ENCODE results near the gene NFYB.
A peak's percentile ranks its signal among the peaks of the same experiment; 100 is the strongest.
"Not testable (repeated sequence)": the region's sequence is repeated elsewhere in the genome, so short reads cannot be mapped to it uniquely, and the experiment has no call there.

The NFYB gene

GRCh38 chr12:104121001-104121400 lies 17.0 kb downstream of the NFYB start:
- Histone ChIP-seq H3K14ac (ENCODE audit: low read length) (no peak overlapping the region), H3K27ac (ENCODE audit: low read depth, low read length) (no peak overlapping the region), H3K79me1 (ENCODE audit: low read length) (no peaks in the 10 kb centered on the region), H3K4me1 (ENCODE audit: control insufficient read depth in 1 of 2, insufficient read depth in 2 of 2, low read length in 2 of 2) (no peaks in the 10 kb centered on the region), H4K12ac (ENCODE audit: low read depth, low read length) (no peak overlapping the region), H3K18ac (ENCODE audit: low read length) (no peak overlapping the region), H2AK5ac (ENCODE audit: low read length) (no peak overlapping the region), H3K79me2 (ENCODE audit: control insufficient read depth, insufficient read depth, low read length, poor library complexity) (no peaks in the 10 kb centered on the region), H3K4me3 (ENCODE audit: low read depth, low read length) (no peak overlapping the region), H2BK120ac (ENCODE audit: insufficient read depth, low read length, poor library complexity) (no peak overlapping the region), H3K27me3 (ENCODE audit: insufficient read depth, low read length) (no peaks in the 10 kb centered on the region), H3K4me2 (ENCODE audit: low read length) (no peak overlapping the region), H2AFZ (ENCODE audit: insufficient read depth, low read length, poor library complexity) (no peak overlapping the region), H4K91ac (ENCODE audit: low read depth, low read length) (no peak overlapping the region), H3K23ac (ENCODE audit: low read length) (no peak overlapping the region), H2BK5ac (ENCODE audit: low read depth, low read length, poor library complexity) (no peak overlapping the region), H3K9me3 (ENCODE audit: insufficient read depth, low read depth, low read length) (no peaks in the 10 kb centered on the region), H3K4ac (ENCODE audit: low read depth, low read length) (no peak overlapping the region), H3K9ac (ENCODE audit: low read length) (no peak overlapping the region), H2BK12ac (ENCODE audit: low read length) (no peak overlapping the region), H3K36me3 (ENCODE audit: control insufficient read depth in 1 of 2, insufficient read depth in 2 of 2, low read length in 2 of 2) (peaks cover 14 to 25% of the 10 kb centered on the region in 2 experiments), H4K8ac (ENCODE audit: low read depth, low read length) (no peak overlapping the region)
- DNase-seq: peak in 1 of 2 donors; percentile 70

- Histone ChIP-seq H3K27me3 (ENCODE audit: insufficient read depth, low read length) (no peaks in the 10 kb centered on the region), H4K91ac (ENCODE audit: low read depth, low read length) (no peak overlapping the region), H2AK5ac (ENCODE audit: low read length) (no peak overlapping the region), H3K36me3 (ENCODE audit: control insufficient read depth in 1 of 2, insufficient read depth in 2 of 2, low read length in 2 of 2) (peaks cover 4 to 8% of the 10 kb centered on the region in 2 experiments), H4K8ac (ENCODE audit: low read depth, low read length) (no peak overlapping the region), H3K18ac (ENCODE audit: low read length) (no peak overlapping the region), H3K79me2 (ENCODE audit: control insufficient read depth, insufficient read depth, low read length, poor library complexity) (no peaks in the 10 kb centered on the region), H2BK12ac (ENCODE audit: low read length) (no peak overlapping the region), H3K27ac (ENCODE audit: low read depth, low read length) (no peak overlapping the region), H4K12ac (ENCODE audit: low read depth, low read length) (no peak overlapping the region), H3K9ac (ENCODE audit: low read length) (no peak overlapping the region), H3K79me1 (ENCODE audit: low read length) (no peaks in the 10 kb centered on the region), H3K9me3 (ENCODE audit: insufficient read depth, low read depth, low read length) (no peaks in the 10 kb centered on the region), H3K4me3 (ENCODE audit: low read depth, low read length) (no peak overlapping the region), H3K23ac (ENCODE audit: low read length) (no peak overlapping the region), H3K4ac (ENCODE audit: low read depth, low read length) (no peak overlapping the region), H2BK5ac (ENCODE audit: low read depth, low read length, poor library complexity) (no peak overlapping the region), H3K4me2 (ENCODE audit: low read length) (no peak overlapping the region), H3K4me1 (ENCODE audit: control insufficient read depth in 1 of 2, insufficient read depth in 2 of 2, low read length in 2 of 2) (no peaks in the 10 kb centered on the region), H3K14ac (ENCODE audit: low read length) (no peak overlapping the region), H2BK120ac (ENCODE audit: insufficient read depth, low read length, poor library complexity) (no peak overlapping the region), H2AFZ (ENCODE audit: insufficient read depth, low read length, poor library complexity) (no peak overlapping the region)
- DNase-seq: no peak
These were observed 22.4 kb downstream of the NFYB start for GRCh38 chr12:104115587-104115975.

GRCh38 chr12:104114834-104115586 lies 23.0 kb downstream of the NFYB start:
- not testable (repeated sequence) for DNase-seq; H3K4me1 ChIP-seq (ENCODE audit: control insufficient read depth in 1 of 2, insufficient read depth in 2 of 2, low read length in 2 of 2); H3K9me3 ChIP-seq (ENCODE audit: insufficient read depth, low read depth, low read length); H3K14ac ChIP-seq (ENCODE audit: low read length); H3K79me2 ChIP-seq (ENCODE audit: control insufficient read depth, insufficient read depth, low read length, poor library complexity); H3K79me1 ChIP-seq (ENCODE audit: low read length); H4K91ac ChIP-seq (ENCODE audit: low read depth, low read length); H3K27me3 ChIP-seq (ENCODE audit: insufficient read depth, low read length); H3K9ac ChIP-seq (ENCODE audit: low read length); H3K4ac ChIP-seq (ENCODE audit: low read depth, low read length); H3K23ac ChIP-seq (ENCODE audit: low read length); H4K12ac ChIP-seq (ENCODE audit: low read depth, low read length); H3K18ac ChIP-seq (ENCODE audit: low read length); H3K4me2 ChIP-seq (ENCODE audit: low read length); H2BK5ac ChIP-seq (ENCODE audit: low read depth, low read length, poor library complexity); H2BK120ac ChIP-seq (ENCODE audit: insufficient read depth, low read length, poor library complexity); H2BK12ac ChIP-seq (ENCODE audit: low read length); H3K27ac ChIP-seq (ENCODE audit: low read depth, low read length); H2AK5ac ChIP-seq (ENCODE audit: low read length); H2AFZ ChIP-seq (ENCODE audit: insufficient read depth, low read length, poor library complexity); H3K36me3 ChIP-seq (ENCODE audit: control insufficient read depth in 1 of 2, insufficient read depth in 2 of 2, low read length in 2 of 2); H3K4me3 ChIP-seq (ENCODE audit: low read depth, low read length); H4K8ac ChIP-seq (ENCODE audit: low read depth, low read length)
- no CpG with 5 or more reads among the region's 14 CpGs for WGBS (ENCODE audit: extremely low coverage, insufficient coverage, insufficient read length)

- no peaks in the 10 kb centered on the region for H3K79me1 ChIP-seq (ENCODE audit: low read length)
- no peak overlapping the region for H2BK12ac ChIP-seq (ENCODE audit: low read length)
- no peaks in the 10 kb centered on the region for H3K4me1 ChIP-seq (ENCODE audit: control insufficient read depth in 1 of 2, insufficient read depth in 2 of 2, low read length in 2 of 2)
- no peak overlapping the region for H3K4me3 ChIP-seq (ENCODE audit: low read depth, low read length)
- no peak overlapping the region for H2AFZ ChIP-seq (ENCODE audit: insufficient read depth, low read length, poor library complexity)
- H3K18ac ChIP-seq (ENCODE audit: low read length): no peak overlapping the region
- H2BK5ac ChIP-seq (ENCODE audit: low read depth, low read length, poor library complexity): no peak overlapping the region
- H3K9ac ChIP-seq (ENCODE audit: low read length): no peak overlapping the region
- no CpG with 5 or more reads among the region's 4 CpGs for WGBS (ENCODE audit: extremely low coverage, insufficient coverage, insufficient read length)
- H3K36me3 ChIP-seq (ENCODE audit: control insufficient read depth in 1 of 2, insufficient read depth in 2 of 2, low read length in 2 of 2): no peaks in the 10 kb centered on the region
- H3K23ac ChIP-seq (ENCODE audit: low read length): no peak overlapping the region
- H2AK5ac ChIP-seq (ENCODE audit: low read length): no peak overlapping the region
- H3K79me2 ChIP-seq (ENCODE audit: control insufficient read depth, insufficient read depth, low read length, poor library complexity): no peaks in the 10 kb centered on the region
- H4K12ac ChIP-seq (ENCODE audit: low read depth, low read length): no peak overlapping the region
- no peak overlapping the region for H3K27ac ChIP-seq (ENCODE audit: low read depth, low read length)
- no peak overlapping the region for H3K4me2 ChIP-seq (ENCODE audit: low read length)
- no peaks in the 10 kb centered on the region for H3K9me3 ChIP-seq (ENCODE audit: insufficient read depth, low read depth, low read length)
- peak in 1 of 2 donors; percentile 13 for DNase-seq
- H3K27me3 ChIP-seq (ENCODE audit: insufficient read depth, low read length): no peaks in the 10 kb centered on the region
- no peak overlapping the region for H4K91ac ChIP-seq (ENCODE audit: low read depth, low read length)
- H4K8ac ChIP-seq (ENCODE audit: low read depth, low read length): no peak overlapping the region
- no peak overlapping the region for H2BK120ac ChIP-seq (ENCODE audit: insufficient read depth, low read length, poor library complexity)
- no peak overlapping the region for H3K14ac ChIP-seq (ENCODE audit: low read length)
- no peak overlapping the region for H3K4ac ChIP-seq (ENCODE audit: low read depth, low read length)
These were observed 28.4 kb downstream of the NFYB start for GRCh38 chr12:104109446-104110271.
